HG03108 (cell line): Measurements from ENCODE around the gene DGCR6L.
"Not testable (repeated sequence)": the region's sequence is repeated elsewhere in the genome, so short reads cannot be mapped to it uniquely, and the experiment has no call there.

Experiments
- ATAC-seq: cut with Tn5 transposase; IDR thresholded peaks from one replicate; pipeline ENCODE4 v1.9.1; 2021; ENCODE audit warnings: moderate library complexity; ENCODE audit not compliant: unreplicated experiment

Gene DGCR6L

GRCh38 chr22:20292673-20293232 lies 27.1 kb downstream of the DGCR6L start:
- ATAC-seq: no peak

DNA sequence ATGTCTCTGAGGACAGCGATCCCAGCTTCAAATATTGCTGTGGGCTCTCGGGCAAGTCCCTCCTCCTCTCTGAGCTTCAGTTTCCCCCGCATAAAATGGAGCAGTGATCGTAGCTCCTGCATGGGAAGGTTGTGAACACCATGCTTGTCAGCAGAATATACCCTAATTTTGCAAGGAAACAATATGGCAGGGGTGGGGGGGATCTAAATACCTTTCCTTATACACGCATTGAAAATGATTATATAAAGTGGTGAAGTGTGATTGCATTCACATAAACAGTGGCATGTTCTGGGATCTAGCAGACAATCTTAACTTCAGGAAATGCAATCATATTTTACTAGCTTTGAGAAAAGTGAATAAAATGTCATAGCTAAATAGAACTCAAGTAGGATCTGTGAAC lies 27.8 kb downstream of the DGCR6L start:
- ATAC-seq: no peak

- no peak for ATAC-seq
Measured at GRCh38 chr22:20291604-20292063, 28.2 kb downstream of the DGCR6L start.

GRCh38 chr22:20291249-20291586 lies 28.6 kb downstream of the DGCR6L start:
- ATAC-seq: no peak

GRCh38 chr22:20290578-20291248 lies 29.1 kb downstream of the DGCR6L start:
- no peak for ATAC-seq

DNA sequence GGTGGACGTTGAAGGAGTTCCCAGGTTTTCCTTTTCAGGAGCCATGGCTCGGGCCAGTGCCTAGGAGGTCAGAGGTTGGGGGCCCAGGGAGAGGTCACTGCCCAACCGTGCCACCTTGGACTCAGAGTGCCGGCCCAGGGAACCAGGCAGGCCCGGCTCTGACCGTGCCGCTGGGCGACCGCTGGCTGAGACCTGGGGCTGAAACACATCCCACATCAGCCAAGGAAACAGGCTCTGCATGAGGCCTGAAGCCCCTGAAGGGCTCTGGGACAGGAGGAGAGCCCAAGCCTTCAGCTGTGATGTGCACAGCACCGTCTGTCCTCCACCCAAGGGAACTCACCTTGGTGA lies 29.8 kb downstream of the DGCR6L start:
- no peak for ATAC-seq

- not testable (repeated sequence) for ATAC-seq
Measured at GRCh38 chr22:20289182-20290044, 30.4 kb downstream of the DGCR6L start.

GRCh38 chr22:20286784-20287423 lies 33.0 kb downstream of the DGCR6L start:
- ATAC-seq: not testable (repeated sequence)

GRCh38 chr22:20286312-20286660 lies 33.6 kb downstream of the DGCR6L start:
- not testable (repeated sequence) for ATAC-seq

DNA sequence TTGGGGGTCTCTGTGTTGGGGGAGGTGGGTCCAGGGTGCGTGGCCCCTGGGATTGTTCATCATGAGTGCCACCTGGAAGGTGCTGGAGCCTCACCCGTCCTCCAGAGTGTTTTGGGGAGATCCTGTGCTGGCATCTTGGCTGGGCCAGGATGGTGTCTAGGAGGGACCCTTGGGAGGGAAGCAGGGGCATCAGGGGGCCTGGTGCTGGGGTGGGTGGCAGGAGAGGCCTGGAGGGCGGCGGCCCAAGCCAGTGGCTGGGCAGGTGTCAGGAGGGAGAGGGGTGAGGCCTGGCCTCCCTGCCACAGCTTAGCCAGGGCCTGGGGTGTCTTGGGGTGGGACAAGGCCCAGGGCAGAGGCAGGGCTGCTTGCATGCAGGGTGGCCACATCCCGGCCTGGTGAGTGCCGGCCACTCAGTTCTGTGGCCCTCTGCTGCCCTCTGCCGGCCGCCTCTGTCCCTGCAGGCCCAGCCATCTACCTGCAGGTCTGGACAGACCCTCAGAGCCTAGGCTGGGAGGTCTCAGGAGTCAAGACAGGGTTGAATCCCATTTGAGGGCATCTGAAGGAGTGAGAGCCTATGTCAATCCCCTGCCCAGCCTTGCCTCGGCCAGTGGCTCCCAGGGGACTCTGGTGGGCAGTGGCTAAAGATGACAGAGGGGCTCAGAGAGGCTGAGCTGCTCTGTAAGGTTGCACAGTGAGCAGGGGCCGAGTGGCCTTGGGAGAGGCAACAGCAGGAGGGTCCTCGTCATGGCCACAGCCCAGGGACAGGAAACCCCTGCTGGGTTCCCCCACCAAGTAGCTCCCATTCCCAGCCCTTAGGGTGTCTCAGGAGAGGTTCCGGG lies 34.2 kb downstream of the DGCR6L start:
- ATAC-seq: peak; percentile 56

- ATAC-seq: no peak
Measured at GRCh38 chr22:20284471-20285086, 35.3 kb downstream of the DGCR6L start.

GRCh38 chr22:20283674-20284066 lies 36.2 kb downstream of the DGCR6L start:
- ATAC-seq: no peak

DNA sequence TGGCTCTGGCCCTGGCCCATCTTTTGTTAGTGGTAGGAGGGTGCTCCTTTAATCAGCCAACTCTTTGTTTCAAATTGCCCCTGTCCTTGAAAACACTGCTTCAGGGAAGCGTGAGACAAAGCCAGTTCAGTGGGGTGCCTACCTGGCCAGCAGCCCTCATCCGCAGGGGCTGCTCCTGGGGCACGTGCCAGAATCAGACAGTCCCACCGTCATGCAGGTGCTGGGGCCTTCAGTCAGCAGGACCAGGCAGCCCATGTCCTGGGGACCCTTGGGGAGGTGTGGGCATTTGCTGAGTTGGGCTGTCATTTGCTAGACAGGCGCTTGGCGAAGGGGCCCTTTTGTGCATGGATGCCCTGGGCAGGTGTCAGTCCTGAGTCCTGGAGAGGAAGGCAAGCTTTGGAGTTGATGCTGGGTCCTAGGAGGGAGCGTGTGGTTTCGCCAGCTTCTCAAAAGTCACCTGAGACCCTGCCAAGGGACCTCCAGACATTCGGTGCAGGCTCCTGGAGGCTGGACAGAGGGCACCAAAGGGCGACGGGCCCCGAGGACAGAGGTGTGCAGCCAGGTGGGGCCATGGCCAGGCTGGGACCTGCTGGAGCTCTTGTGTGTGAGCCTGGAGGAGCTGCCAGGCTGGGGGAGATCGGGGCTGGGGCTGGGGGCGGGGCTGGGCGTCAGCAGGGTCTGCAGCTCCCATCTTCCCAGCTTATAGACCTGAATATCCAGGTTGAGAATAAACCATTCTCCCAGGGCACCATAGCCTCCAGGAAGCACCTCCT lies 36.8 kb downstream of the DGCR6L start:
- no peak for ATAC-seq

- ATAC-seq: no peak
Measured at GRCh38 chr22:20281891-20282290, 38.0 kb downstream of the DGCR6L start.

GRCh38 chr22:20281473-20281872 lies 38.4 kb downstream of the DGCR6L start:
- not testable (repeated sequence) for ATAC-seq

DNA sequence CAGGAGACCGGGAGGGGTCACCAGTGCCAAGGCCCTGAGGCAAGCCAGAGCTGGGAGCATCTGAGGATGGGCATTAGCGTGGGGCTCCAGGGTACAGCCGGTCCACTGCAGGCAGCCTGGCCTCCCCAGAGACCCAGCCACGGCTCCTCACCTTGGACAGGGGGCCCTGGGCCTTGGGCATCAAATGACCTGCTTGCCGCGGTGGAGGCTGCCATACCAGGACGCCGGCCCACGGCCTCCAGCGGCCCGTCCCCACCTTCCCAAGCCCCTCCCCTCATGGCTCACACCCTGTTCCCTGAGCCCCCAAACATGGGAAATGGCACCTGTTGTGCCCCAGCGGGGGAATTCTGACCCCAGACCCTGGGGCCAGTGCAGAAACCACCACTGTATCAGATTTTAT lies 39.0 kb downstream of the DGCR6L start:
- no peak for ATAC-seq

DNA sequence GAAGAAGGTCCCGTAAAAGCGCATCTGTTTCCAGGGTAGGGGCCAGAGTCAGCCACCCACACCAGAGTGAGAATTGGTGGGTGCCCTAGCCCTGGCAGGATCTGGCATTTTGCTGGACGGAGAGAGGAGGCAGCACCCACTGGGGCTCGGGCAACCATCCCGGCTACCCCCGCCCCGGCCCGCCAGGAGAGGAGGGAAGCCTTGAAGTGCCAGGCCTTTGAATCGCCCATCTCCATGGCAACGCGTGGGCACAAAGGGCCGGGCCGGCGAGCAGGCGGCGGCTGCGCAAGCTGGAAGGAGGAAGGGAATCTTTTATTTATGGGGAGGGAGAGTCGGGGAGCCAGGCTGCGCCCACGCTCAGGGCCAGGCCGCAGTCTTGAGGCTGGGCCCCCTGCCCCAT lies 39.7 kb downstream of the DGCR6L start:
- not testable (repeated sequence) for ATAC-seq

- no peak for ATAC-seq
Measured at GRCh38 chr22:20279662-20280134, 40.2 kb downstream of the DGCR6L start.

GRCh38 chr22:20278726-20279490 lies 41.0 kb downstream of the DGCR6L start:
- not testable (repeated sequence) for ATAC-seq
